Stomach (tissue), 9 donors: ENCODE results near the gene PACS2. TPM values are rescaled to one million over a fixed set of nuclear protein-coding genes. Genes with fewer than 3 reads are reported as not detected.

Experiments
- DNase-seq, 2 donors: peaks; one replicate each; pipeline versions ENCODE4 v3.0.0 to v3.0.0-alpha.2; 2013 to 2019
- H3K27ac ChIP-seq, 5 donors: fragments of 200-600 bp in 4 of 5; sonication (generic) in 4 of 5; one replicate each; pipeline ENCODE4 v1.5.1; 2013 to 2019; ENCODE audit warnings: mild to moderate bottlenecking in 1 of 5, moderate library complexity in 1 of 5
- H3K27me3 ChIP-seq, 3 donors: fragments of 200-600 bp; sonication (generic); one replicate each; pipeline ENCODE4 v1.5.1; 2017 to 2019; ENCODE audit warnings: mixed run types in 1 of 3
- H3K36me3 ChIP-seq, 4 donors: fragments of 200-600 bp; sonication (generic); 1 replicate in 3 of 4; 2 replicates in 1 of 4; pipeline ENCODE4 v1.5.1; 2016 to 2019
- H3K4me1 ChIP-seq, 4 donors: fragments of 200-600 bp; sonication (generic); one replicate each; pipeline ENCODE4 v1.5.1; 2016 to 2019
- H3K4me3 ChIP-seq, 4 donors: fragments of 200-600 bp; sonication (generic) in 3 of 4; one replicate each; pipeline ENCODE4 v1.5.1; 2016 to 2019; ENCODE audit warnings: mild to moderate bottlenecking in 1 of 4
- H3K9me3 ChIP-seq, 4 donors: fragments of 200-600 bp; sonication (generic); one replicate each; pipeline ENCODE4 v1.5.1; 2016 to 2019
- EP300 ChIP-seq: sonication (generic); formaldehyde crosslinking; IDR thresholded peaks from one replicate; pipeline ENCODE4 v1.6.1; 2017; ENCODE audit warnings: antibody characterized with exemption
- POLR2A ChIP-seq, 4 donors: fragments of 450-650 bp; IDR thresholded peaks; one replicate each; pipeline ENCODE4 v1.6.1; 2016; ENCODE audit warnings: antibody characterized with exemption in 4 of 4, control low read depth in 2 of 4, mild to moderate bottlenecking in 1 of 4, moderate library complexity in 1 of 4
- POLR2AphosphoS5 ChIP-seq, 3 donors: sonication (generic); formaldehyde crosslinking; IDR thresholded peaks; one replicate each; pipeline ENCODE4 v1.6.1; 2016; ENCODE audit warnings: antibody characterized with exemption in 3 of 3
- WGBS, 5 donors: extraction: QIAGEN DNeasy Blood & Tissue Kit in 3 of 5; methylation state at CpG; one replicate each; pipeline versions ENCODE4 v1.1.5 to v1.1.7; 2013 to 2018; 5-methylcytosine and 5-hydroxymethylcytosine counted together
- intact Hi-C: fragments of 100-400 bp; cut with DNase I; formaldehyde crosslinking; loops from one replicate; pipeline ENCODE4 v1.15.1; 2023; ENCODE audit warnings: low total_unique reads
- polyA plus RNA-seq, 3 donors: library from polyadenylated mRNA; stranded (reverse); fragments of 200-250 nt; gene quantifications; one replicate each; pipeline ENCODE4 v1.2.3, GENCODE V29; 2013
- total RNA-seq, 5 donors: library from RNA; depleted of rRNA; stranded (reverse); fragments of >200 nt; gene quantifications; one replicate each; pipeline versions ENCODE4 v1.1.0 to v1.2.3, GENCODE V29; 2014 to 2016
- TF ChIP-seq, protein P1 (sequence below), 7 experiments: fragments of 450-650 bp in 4 of 7; fragments of 200-600 bp in 3 of 7; sonication (generic) in 3 of 7; IDR thresholded peaks; one replicate each; pipeline ENCODE4 v1.5.1; 2016 to 2019; ENCODE audit warnings: antibody characterized with exemption in 7 of 7, control low read depth in 2 of 7, mild to moderate bottlenecking in 1 of 7
- donor health status: healthy with polysubstance abuse.
- donor health status: Bipolar disorder and iron deficiency.
- donor health status: healthy.

The PACS2 gene
- total and polyA plus RNA-seq, 8 donors, result 23.4 to 209 (median 48.8) TPM

DNA sequence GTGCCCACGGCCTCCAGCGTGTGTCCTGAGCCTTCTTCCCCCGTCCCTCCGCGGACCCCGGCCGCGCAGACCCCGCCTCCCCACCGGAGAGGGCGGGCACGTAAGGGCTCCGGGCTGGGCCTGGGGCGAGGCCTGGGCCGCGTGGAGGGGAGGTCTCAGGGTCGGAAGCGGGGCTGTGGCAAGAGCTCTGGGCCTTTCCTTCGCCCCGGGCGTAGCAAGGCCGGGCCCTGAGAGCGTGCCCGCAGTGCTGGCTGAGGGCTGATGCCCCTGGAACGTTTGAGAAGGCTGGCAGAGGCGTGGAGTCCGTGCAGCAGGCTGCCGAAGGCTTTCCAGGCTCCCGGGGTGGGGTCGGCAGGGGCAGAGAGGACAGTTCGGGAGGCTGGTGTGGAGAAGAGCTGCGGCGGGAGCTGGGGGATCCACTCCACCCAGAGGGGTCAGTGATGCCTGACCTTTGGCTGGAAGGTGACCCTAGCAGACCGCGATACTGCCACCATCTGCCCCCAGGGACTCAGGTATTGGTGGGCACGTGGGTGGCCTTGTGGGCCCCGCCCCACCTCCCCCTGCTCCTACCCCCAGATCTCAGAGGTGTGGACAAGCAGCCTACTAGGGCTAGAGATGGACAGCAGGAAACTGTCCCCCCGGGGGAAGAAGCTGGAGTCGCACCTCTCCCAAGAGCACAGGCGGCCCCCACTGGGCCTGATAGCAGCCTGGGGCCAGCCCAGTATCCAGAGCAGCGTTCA is 84.3 kb downstream of the PACS2 start:
- H3K4me3 ChIP-seq, result peak overlapping the region; percentile 76 to 90 (median 80)
- peak overlapping the region; percentile 80 to 94 (median 86) for H3K27ac ChIP-seq
- DNase-seq, result no peak
- WGBS, 5 donors, result 28 to 90% (median 38%) methylated on average over 6 to 41 of the region's 41 CpGs
- TF ChIP-seq EP300 (no peak), POLR2A (IDR thresholded peaks at IDR 0.05) (no peak), POLR2AphosphoS5 (IDR thresholded peaks at IDR 0.05) (no peak)
- TF ChIP-seq, protein P1, sequence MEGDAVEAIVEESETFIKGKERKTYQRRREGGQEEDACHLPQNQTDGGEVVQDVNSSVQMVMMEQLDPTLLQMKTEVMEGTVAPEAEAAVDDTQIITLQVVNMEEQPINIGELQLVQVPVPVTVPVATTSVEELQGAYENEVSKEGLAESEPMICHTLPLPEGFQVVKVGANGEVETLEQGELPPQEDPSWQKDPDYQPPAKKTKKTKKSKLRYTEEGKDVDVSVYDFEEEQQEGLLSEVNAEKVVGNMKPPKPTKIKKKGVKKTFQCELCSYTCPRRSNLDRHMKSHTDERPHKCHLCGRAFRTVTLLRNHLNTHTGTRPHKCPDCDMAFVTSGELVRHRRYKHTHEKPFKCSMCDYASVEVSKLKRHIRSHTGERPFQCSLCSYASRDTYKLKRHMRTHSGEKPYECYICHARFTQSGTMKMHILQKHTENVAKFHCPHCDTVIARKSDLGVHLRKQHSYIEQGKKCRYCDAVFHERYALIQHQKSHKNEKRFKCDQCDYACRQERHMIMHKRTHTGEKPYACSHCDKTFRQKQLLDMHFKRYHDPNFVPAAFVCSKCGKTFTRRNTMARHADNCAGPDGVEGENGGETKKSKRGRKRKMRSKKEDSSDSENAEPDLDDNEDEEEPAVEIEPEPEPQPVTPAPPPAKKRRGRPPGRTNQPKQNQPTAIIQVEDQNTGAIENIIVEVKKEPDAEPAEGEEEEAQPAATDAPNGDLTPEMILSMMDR (IDR thresholded peaks at IDR 0.05), result no peak
- peaks cover 14 to 28% (median 22%) of the 10 kb centered on the region in 4 donors for H3K4me1 ChIP-seq
- intact Hi-C loops, result no loop called here
- peaks cover 6 to 38% (median 27%) of the 10 kb centered on the region in 4 donors for H3K36me3 ChIP-seq
- no peaks in the 10 kb centered on the region for H3K27me3 ChIP-seq
- H3K9me3 ChIP-seq, result peaks cover 0 to 31% (median 8%) of the 10 kb centered on the region in 4 donors

- H3K36me3 ChIP-seq, result peaks cover 6 to 33% (median 22%) of the 10 kb centered on the region in 4 donors
- peaks cover 0 to 37% (median 10%) of the 10 kb centered on the region in 4 donors for H3K9me3 ChIP-seq
- H3K4me1 ChIP-seq, result peaks cover 14 to 28% (median 22%) of the 10 kb centered on the region in 4 donors
- intact Hi-C loops, result no loop called here
- peak overlapping the region in 1 of 5 donors; percentile 94 for H3K27ac ChIP-seq
- H3K4me3 ChIP-seq, result peak overlapping the region; percentile 76 to 90 (median 80)
- WGBS, 5 donors, result 86 to 97% (median 94%) methylated on average over 5 to 8 of the region's 8 CpGs
- no peak for TF ChIP-seq EP300
- no peak for TF ChIP-seq POLR2A (IDR thresholded peaks at IDR 0.05)
- no peak for TF ChIP-seq POLR2AphosphoS5 (IDR thresholded peaks at IDR 0.05)
- TF ChIP-seq, protein P1 (IDR thresholded peaks at IDR 0.05), result no peak
- H3K27me3 ChIP-seq, result no peaks in the 10 kb centered on the region
- no peak for DNase-seq
Measured at GRCh38 chr14:105399466-105399775, 84.9 kb downstream of the PACS2 start.

GRCh38 chr14:105400016-105400415 is 85.5 kb downstream of the PACS2 start:
- H3K4me3 ChIP-seq, result peak overlapping the region in 1 of 4 donors; percentile 81
- WGBS, 5 donors, result 96 to 99% (median 98%) methylated on average over 8 to 9 of the region's 9 CpGs

GRCh38 chr14:105401699-105402098 is 87.2 kb downstream of the PACS2 start:
- Histone ChIP-seq H3K36me3 (peaks cover 6 to 20% (median 14%) of the 10 kb centered on the region in 4 donors), H3K4me1 (peaks cover 14 to 28% (median 22%) of the 10 kb centered on the region in 4 donors), H3K9me3 (peaks cover 0 to 47% (median 13%) of the 10 kb centered on the region in 4 donors), H3K27ac (no peak overlapping the region), H3K4me3 (no peak overlapping the region), H3K27me3 (no peaks in the 10 kb centered on the region)
- intact Hi-C loops, result no loop called here
- DNase-seq, result no peak
- TF ChIP-seq, protein P1 (IDR thresholded peaks at IDR 0.05), result no peak
- TF ChIP-seq EP300 (no peak), POLR2AphosphoS5 (IDR thresholded peaks at IDR 0.05) (no peak), POLR2A (IDR thresholded peaks at IDR 0.05) (no peak)
- WGBS, 5 donors, result 94 to 98% (median 97%) methylated on average over 9 of the region's 9 CpGs

More at GRCh38 chr14:105400016-105400415, 85.5 kb downstream of the PACS2 start:
- Histone ChIP-seq H3K9me3 (peaks cover 0 to 43% (median 13%) of the 10 kb centered on the region in 4 donors), H3K27ac (no peak overlapping the region), H3K4me1 (peaks cover 14 to 28% (median 22%) of the 10 kb centered on the region in 4 donors), H3K27me3 (no peaks in the 10 kb centered on the region), H3K36me3 (peaks cover 6 to 27% (median 16%) of the 10 kb centered on the region in 4 donors)
- DNase-seq, result no peak
- no peak for TF ChIP-seq POLR2AphosphoS5 (IDR thresholded peaks at IDR 0.05)
- intact Hi-C loops, result no loop called here

DNA sequence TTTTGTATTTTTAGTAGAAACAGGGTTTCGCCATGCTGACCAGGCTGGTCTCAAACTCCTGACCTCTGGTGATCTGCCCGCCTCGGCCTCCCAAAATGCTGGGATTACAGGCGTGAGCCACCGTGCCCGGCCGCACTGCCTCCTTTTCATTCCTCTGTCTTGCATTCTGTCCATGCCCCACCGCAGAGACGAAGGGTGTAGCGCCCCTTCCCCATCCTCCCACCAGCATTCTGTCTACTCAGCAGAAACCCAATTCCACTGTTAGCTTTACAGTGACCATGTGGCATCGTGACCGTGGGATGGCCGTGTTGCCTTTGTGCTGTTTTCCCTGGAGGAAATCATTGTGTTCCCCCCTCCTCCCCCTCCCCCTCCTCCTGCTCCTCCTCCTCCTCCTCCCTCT is 94.0 kb downstream of the PACS2 start:
- H3K27ac ChIP-seq, result no peak overlapping the region
- H3K4me3 ChIP-seq, result no peak overlapping the region
- intact Hi-C loops, result no loop called here
- TF ChIP-seq, protein P1 (IDR thresholded peaks at IDR 0.05), result no peak
- no peak for TF ChIP-seq POLR2AphosphoS5 (IDR thresholded peaks at IDR 0.05)
- no peak for TF ChIP-seq EP300
- TF ChIP-seq POLR2A (IDR thresholded peaks at IDR 0.05), result no peak
- peaks cover 0 to 39% (median 17%) of the 10 kb centered on the region in 3 donors for H3K27me3 ChIP-seq
- peaks cover 0 to 17% (median 6%) of the 10 kb centered on the region in 4 donors for H3K9me3 ChIP-seq
- H3K4me1 ChIP-seq, result peaks cover 11 to 17% (median 15%) of the 10 kb centered on the region in 4 donors
- DNase-seq, result no peak
- 80 to 88% (median 82%) methylated on average over 13 of the region's 13 CpGs for WGBS, 5 donors
- H3K36me3 ChIP-seq, result no peaks in the 10 kb centered on the region
